ENCODE measurements around the gene ATP8B2. TPM values are rescaled to one million over a fixed set of nuclear protein-coding genes. Genes with fewer than 3 reads are reported as not detected.

The ATP8B2 gene
- total RNA-seq, 1 experiment from 2014 or later: 21.1 TPM

- no peak for DNase-seq (ENCODE audit: low read depth)
Observed at GRCh38 chr1:154386643-154387352, 61.5 kb downstream of the ATP8B2 start.

- no peak for DNase-seq (ENCODE audit: low read depth)
Observed at GRCh38 chr1:154391086-154391770, 65.9 kb downstream of the ATP8B2 start.

DNA sequence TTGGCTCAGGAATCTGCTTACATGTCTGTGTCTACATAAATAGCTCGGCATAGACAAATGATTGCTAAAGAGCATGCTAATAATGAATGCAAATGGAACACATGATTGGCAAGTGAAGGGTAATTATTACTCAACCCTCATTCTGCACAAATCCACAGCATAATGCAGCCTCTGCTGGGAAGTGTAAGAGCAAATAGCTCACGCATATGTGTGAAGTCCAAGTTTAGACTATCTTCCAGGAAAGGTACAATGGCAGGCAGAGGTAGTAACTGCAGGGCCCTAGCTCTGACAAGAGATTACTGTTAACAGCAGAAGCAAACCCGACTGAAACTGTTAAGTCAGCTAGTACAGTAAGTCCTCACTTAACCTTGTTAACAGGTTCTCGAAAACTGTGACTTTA is 72.8 kb downstream of the ATP8B2 start:
- no peak for DNase-seq (ENCODE audit: low read depth)

DNA sequence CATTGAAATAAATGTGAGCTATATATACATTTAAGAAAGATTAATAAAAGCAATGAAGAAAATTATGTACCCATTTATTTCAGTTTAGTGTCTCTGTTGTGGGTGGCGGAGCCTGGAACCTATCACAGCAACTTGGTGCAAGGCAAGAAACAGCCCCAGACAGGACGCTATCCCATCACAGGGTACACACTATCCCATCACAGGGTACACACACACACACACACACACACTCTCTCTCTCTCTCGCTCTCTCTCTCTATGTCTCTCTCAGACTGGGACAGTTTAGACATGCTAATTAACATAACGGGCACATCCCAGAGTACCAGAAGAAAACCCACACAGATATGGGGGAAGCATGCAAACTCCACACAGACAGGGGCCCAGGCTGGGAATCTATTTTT is 73.4 kb downstream of the ATP8B2 start:
- no peak for DNase-seq (ENCODE audit: low read depth)

DNA sequence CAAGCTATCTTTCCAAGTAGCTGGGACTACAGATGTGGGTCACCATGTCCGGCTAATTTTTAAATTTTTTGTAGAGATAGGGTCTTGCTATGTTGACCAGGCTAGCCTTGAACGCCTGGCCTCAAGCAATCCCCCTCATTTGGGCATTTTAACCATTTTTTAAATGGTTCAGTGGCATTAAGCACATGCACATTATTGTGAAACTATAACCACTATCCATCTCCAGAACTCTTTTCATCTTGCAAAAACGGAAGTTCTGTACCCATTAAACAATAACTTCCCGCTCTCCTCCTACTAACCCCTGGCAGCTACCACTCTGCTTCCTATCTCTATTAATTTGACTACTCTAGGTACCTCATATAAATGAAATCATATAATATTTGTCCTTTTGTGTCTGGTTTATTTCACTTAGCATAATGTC is 75.1 kb downstream of the ATP8B2 start:
- DNase-seq (ENCODE audit: low read depth): no peak

Other genes with a start within 250 kb of the ATP8B2 start
- gene NUP210L, start 170.5 kb upstream of the ATP8B2 start, total RNA-seq (2014; rRNA removed; shearing (Covaris generic)): not detected in 2 replicates
- 499 and 606 TPM in 2 replicates for gene TPM3, start 133.4 kb upstream of the ATP8B2 start, total RNA-seq (2014; rRNA removed; shearing (Covaris generic))
- gene CFAP141, start 119.2 kb upstream of the ATP8B2 start, total RNA-seq (2014; rRNA removed; shearing (Covaris generic)): not detected in 2 replicates
- 52.8 and 73.8 TPM in 2 replicates for gene UBAP2L, start 104.6 kb upstream of the ATP8B2 start, total RNA-seq (2014; rRNA removed; shearing (Covaris generic))
- 107 and 122 TPM in 2 replicates for gene HAX1, start 52.9 kb upstream of the ATP8B2 start, total RNA-seq (2014; rRNA removed; shearing (Covaris generic))
- gene AQP10, start 4.4 kb upstream of the ATP8B2 start, total RNA-seq (2014; rRNA removed; shearing (Covaris generic)): not detected in 2 replicates
- 0.24 and 0.29 TPM in 2 replicates for gene IL6R, start 79.8 kb downstream of the ATP8B2 start, total RNA-seq (2014; rRNA removed; shearing (Covaris generic))
- not detected in 2 replicates for gene TDRD10, start 176.7 kb downstream of the ATP8B2 start, total RNA-seq (2014; rRNA removed; shearing (Covaris generic))
- gene SHE, start 176.9 kb downstream of the ATP8B2 start, total RNA-seq (2014; rRNA removed; shearing (Covaris generic)): not detected in 2 replicates
- 15.1 and 24.2 TPM in 2 replicates for gene UBE2Q1, start 233.1 kb downstream of the ATP8B2 start, total RNA-seq (2014; rRNA removed; shearing (Covaris generic))
- gene CHRNB2, start 242.3 kb downstream of the ATP8B2 start, total RNA-seq (2014; rRNA removed; shearing (Covaris generic)): 0.10 TPM in 1 of 2 replicates, not detected in the other

All from RPMI7951 (cell line).